Anterior cingulate cortex (tissue), 58 donors: ENCODE results near the gene LAPTM5.
A peak's percentile ranks its signal among the peaks of the same experiment; 100 is the strongest.

ENCODE experiments used
- DNase-seq, 58 donors: peaks; one replicate each; lab custom pipeline; 2025; lab: John Stamatoyannopoulos, UW

Gene LAPTM5

GRCh38 chr1:30734580-30734979, 23.0 kb downstream of the LAPTM5 start:
- no peak for DNase-seq

- DNase-seq = no peak
Measured at GRCh38 chr1:30734106-30734505, 23.5 kb downstream of the LAPTM5 start.

- DNase-seq = peak in 1 of 58 donors; percentile 26
Measured at GRCh38 chr1:30733493-30733892, 24.1 kb downstream of the LAPTM5 start.

- DNase-seq = peak in 2 of 58 donors; percentile 11 to 18
Measured at GRCh38 chr1:30732277-30732996, 25.1 kb downstream of the LAPTM5 start.

GRCh38 chr1:30731806-30732276, 25.7 kb downstream of the LAPTM5 start:
- peak in 1 of 58 donors; percentile 33 for DNase-seq

- DNase-seq = no peak
Measured at GRCh38 chr1:30731109-30731805, 26.3 kb downstream of the LAPTM5 start.

GRCh38 chr1:30730346-30731108, 27.0 kb downstream of the LAPTM5 start:
- DNase-seq = peak in 22 of 58 donors; percentile 10 to 59 (median 32)

GRCh38 chr1:30729901-30730300, 27.7 kb downstream of the LAPTM5 start:
- no peak for DNase-seq

GRCh38 chr1:30728832-30729638, 28.5 kb downstream of the LAPTM5 start:
- no peak for DNase-seq

GRCh38 chr1:30728340-30728739, 29.2 kb downstream of the LAPTM5 start:
- DNase-seq = no peak

- DNase-seq = peak in 1 of 58 donors; percentile 32
Measured at GRCh38 chr1:30727824-30728223, 29.8 kb downstream of the LAPTM5 start.

- no peak for DNase-seq
Measured at GRCh38 chr1:30726773-30727684, 30.5 kb downstream of the LAPTM5 start.

- no peak for DNase-seq
Measured at GRCh38 chr1:30726236-30726635, 31.3 kb downstream of the LAPTM5 start.

GRCh38 chr1:30725450-30726095, 32.0 kb downstream of the LAPTM5 start:
- peak in 24 of 58 donors; percentile 13 to 69 (median 39) for DNase-seq

GRCh38 chr1:30724655-30725421, 32.7 kb downstream of the LAPTM5 start:
- no peak for DNase-seq

GRCh38 chr1:30724175-30724574, 33.4 kb downstream of the LAPTM5 start:
- DNase-seq = no peak

- no peak for DNase-seq
Measured at GRCh38 chr1:30723331-30723755, 34.2 kb downstream of the LAPTM5 start, which contains the start of gene MATN1. Gene MATN1 (minus strand): TSS chr1:30723585. CDS start chr1:30723551, 34 bp downstream.
